ENCODE results near the gene PLXNA1.

GRCh38 chr3:126971891-126972351, 11.0 kb upstream of the PLXNA1 start:
- TF ChIP-seq RARB (CRISPR knock-in tag; IDR thresholded peaks at IDR 0.05) (no peak), POU6F1 (CRISPR knock-in tag; IDR thresholded peaks at IDR 0.05; ENCODE audit: borderline replicate concordance, low read depth) (no peak), CSRNP3 (CRISPR knock-in tag; IDR thresholded peaks at IDR 0.05) (no peak), CSDC2 (CRISPR knock-in tag; IDR thresholded peaks at IDR 0.05) (no peak), BACH2 (CRISPR knock-in tag; IDR thresholded peaks at IDR 0.05; ENCODE audit: borderline replicate concordance) (no peak), ZC3H10 (CRISPR knock-in tag; IDR thresholded peaks at IDR 0.05) (no peak)
